Measurements from ENCODE around the gene MAMSTR.

MAMSTR gene

GRCh38 chr19:48708471-48708870 lies 11.1 kb downstream of the MAMSTR start:
- Histone ChIP-seq H3K9me3 (no peaks in the 10 kb centered on the region), H3K4me1 (no peaks in the 10 kb centered on the region), H3K4me3 (ENCODE audit: low read depth, low read length) (no peak overlapping the region), H3K36me3 (no peaks in the 10 kb centered on the region), H3K27me3 (no peaks in the 10 kb centered on the region)
- TF ChIP-seq CTCF (IDR thresholded peaks at IDR 0.05; ENCODE audit: low read depth, low read length), result no peak
- no peak for DNase-seq

GRCh38 chr19:48705431-48705830 lies 14.1 kb downstream of the MAMSTR start:
- H3K36me3 ChIP-seq, result no peaks in the 10 kb centered on the region
- TF ChIP-seq CTCF (IDR thresholded peaks at IDR 0.05; ENCODE audit: low read depth, low read length), result no peak
- DNase-seq, result no peak
- no peaks in the 10 kb centered on the region for H3K9me3 ChIP-seq
- no peak overlapping the region for H3K4me3 ChIP-seq (ENCODE audit: low read depth, low read length)
- no peaks in the 10 kb centered on the region for H3K27me3 ChIP-seq
- no peaks in the 10 kb centered on the region for H3K4me1 ChIP-seq

- no peak for DNase-seq
- Histone ChIP-seq H3K4me3 (ENCODE audit: low read depth, low read length) (no peak overlapping the region), H3K4me1 (no peaks in the 10 kb centered on the region), H3K27me3 (no peaks in the 10 kb centered on the region), H3K9me3 (no peaks in the 10 kb centered on the region), H3K36me3 (no peaks in the 10 kb centered on the region)
- no peak for TF ChIP-seq CTCF (IDR thresholded peaks at IDR 0.05; ENCODE audit: low read depth, low read length)
Observed at GRCh38 chr19:48703316-48703715, 16.2 kb downstream of the MAMSTR start.

- Histone ChIP-seq H3K9me3 (no peaks in the 10 kb centered on the region), H3K36me3 (no peaks in the 10 kb centered on the region), H3K27me3 (no peaks in the 10 kb centered on the region), H3K4me3 (ENCODE audit: low read depth, low read length) (no peak overlapping the region), H3K4me1 (no peaks in the 10 kb centered on the region)
- no peak for TF ChIP-seq CTCF (IDR thresholded peaks at IDR 0.05; ENCODE audit: low read depth, low read length)
- no peak for DNase-seq
Observed at GRCh38 chr19:48702701-48703100, 16.8 kb downstream of the MAMSTR start.

- H3K4me1 ChIP-seq, result no peaks in the 10 kb centered on the region
- no peak overlapping the region for H3K4me3 ChIP-seq (ENCODE audit: low read depth, low read length)
- no peak for DNase-seq
- no peak for TF ChIP-seq CTCF (IDR thresholded peaks at IDR 0.05; ENCODE audit: low read depth, low read length)
- H3K36me3 ChIP-seq, result no peaks in the 10 kb centered on the region
- H3K27me3 ChIP-seq, result peaks cover 7% of the 10 kb centered on the region; the same call in 1 of the 2 replicates
- H3K9me3 ChIP-seq, result no peaks in the 10 kb centered on the region
Observed at GRCh38 chr19:48698046-48698445, 21.5 kb downstream of the MAMSTR start.

- DNase-seq, result no peak
- H3K27me3 ChIP-seq, result peaks cover 7% of the 10 kb centered on the region; the same call in 1 of the 2 replicates
- H3K4me1 ChIP-seq, result no peaks in the 10 kb centered on the region
- no peak for TF ChIP-seq CTCF (IDR thresholded peaks at IDR 0.05; ENCODE audit: low read depth, low read length)
- no peaks in the 10 kb centered on the region for H3K9me3 ChIP-seq
- no peak overlapping the region for H3K4me3 ChIP-seq (ENCODE audit: low read depth, low read length)
- H3K36me3 ChIP-seq, result no peaks in the 10 kb centered on the region
Observed at GRCh38 chr19:48696353-48697010, 23.0 kb downstream of the MAMSTR start.

Measured in BE2C (cell line).